HG03439 (cell line): ENCODE results near the gene A2ML1.
"Not testable (repeated sequence)": the region's sequence is repeated elsewhere in the genome, so short reads cannot be mapped to it uniquely, and the experiment has no call there.

Experiments used
- ATAC-seq: cut with Tn5 transposase; IDR thresholded peaks from one replicate; pipeline ENCODE4 v1.9.1; 2021; ENCODE audit warnings: mild to moderate bottlenecking, moderate library complexity; ENCODE audit not compliant: unreplicated experiment

The A2ML1 gene

DNA sequence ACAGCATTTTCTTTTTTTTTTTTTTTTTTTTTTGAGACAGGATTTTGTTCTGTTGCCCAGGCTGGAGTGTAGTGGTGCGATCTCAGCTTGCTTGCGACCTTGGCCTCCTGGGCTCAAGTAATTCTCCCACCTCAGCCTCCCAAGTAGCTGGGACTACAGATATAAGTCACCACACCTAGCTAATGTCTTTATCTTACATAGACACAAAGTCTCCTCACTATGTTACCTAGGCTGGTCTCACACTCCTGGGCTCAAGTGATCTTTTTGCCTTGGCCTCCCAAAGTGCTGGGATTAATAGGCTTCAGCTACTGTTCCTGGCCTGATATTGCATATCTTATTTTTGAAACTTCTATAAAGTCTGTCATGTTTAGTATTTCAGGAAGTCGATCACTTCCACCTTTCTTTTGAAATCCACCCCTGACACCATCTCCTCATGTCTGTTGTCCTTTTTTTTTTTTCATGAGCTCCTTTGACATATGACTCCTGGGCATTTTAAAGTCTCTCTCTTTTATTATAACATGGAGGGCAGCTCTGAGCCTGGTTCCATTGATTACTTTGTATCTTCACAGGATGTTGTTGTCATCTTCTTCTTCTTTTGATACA lies 5.9 kb upstream of the A2ML1 start:
- ATAC-seq = no peak

DNA sequence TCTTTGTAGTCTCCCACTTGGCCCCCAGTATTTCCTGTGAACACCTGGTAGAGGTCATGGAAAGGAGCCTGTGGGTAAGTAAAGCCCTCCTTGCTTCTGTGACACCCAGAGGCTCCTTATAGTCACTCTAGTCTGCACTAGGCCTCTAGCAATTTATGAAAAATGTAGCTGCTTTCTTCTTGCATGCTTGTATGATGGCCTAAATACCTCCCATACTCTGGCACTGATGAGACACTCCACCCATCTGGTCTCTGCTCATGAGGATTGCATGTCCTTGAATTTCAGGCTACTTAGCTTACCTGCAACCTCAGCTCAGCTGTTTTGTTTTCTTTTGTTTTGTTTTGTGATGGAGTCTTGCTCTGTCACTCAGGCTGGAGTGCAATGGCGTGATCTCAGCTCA lies 4.6 kb upstream of the A2ML1 start:
- no peak for ATAC-seq

DNA sequence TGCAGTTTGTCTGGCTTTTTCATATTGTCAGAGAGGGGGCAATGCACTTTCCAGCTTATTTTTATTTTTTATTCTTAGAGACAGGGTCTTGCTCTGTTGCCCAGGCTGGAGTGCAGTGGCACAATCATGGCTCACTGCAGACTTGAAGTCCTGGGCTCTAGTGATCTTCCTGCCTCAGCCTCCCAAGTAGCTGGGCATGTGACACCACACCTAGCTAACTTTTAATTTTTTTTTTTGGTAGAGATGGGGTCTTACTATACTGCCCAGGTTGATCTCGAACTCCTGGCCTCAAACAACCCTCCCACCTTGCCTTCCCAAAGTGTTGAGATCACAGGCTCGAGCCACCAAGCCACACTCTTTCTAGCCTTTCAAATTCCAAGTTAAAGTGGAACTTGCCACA lies 3.9 kb upstream of the A2ML1 start:
- no peak for ATAC-seq

DNA sequence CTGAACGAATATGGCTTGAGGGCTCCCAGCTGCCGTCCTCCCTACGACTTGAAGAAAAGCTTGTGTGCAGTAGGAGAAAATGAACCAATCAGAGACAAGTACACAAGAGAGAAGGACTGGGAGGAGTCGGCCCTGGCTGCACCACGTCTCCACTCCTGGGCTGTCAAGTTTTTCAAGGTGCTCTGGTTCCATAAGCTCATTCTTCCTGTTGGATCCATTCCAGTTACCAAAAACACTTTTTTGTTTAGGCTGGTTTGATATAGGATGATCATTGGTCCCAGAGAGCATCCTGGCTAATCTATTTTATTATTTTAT lies 2.8 kb upstream of the A2ML1 start:
- no peak for ATAC-seq

DNA sequence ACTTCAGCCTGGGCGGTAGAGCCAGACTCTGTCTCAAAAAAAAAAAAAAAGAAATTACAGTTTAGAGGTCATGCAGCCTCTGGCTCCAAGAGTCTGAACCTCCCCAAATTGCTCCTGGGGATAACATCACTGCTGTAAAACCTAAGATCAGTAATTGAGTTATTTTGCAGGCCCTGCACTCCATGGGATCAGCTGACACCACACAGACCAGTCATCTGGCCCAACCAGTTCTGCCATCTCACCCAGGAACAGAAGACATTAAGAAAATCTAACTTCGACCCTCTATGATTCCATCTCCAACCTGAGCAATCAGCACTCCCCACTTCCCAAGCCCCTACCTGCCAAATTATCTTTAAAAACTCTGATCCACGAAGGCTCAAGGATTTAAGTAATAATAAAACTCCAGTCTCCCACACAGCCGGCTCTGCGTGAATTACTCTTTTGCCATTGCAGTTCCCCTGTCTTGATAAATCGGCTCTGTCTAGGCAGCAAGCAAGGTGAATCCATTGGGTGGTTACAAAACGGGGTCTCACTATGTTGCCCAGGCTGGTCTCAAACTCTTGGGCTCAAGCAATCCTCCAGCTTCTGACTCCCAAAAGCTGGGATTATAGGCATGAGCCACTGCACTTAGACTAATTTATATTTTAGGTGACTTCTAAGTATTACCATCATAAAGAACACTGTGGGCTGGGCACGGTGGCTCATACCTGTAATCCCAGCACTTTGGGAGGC lies 1.6 kb upstream of the A2ML1 start:
- not testable (repeated sequence) for ATAC-seq

DNA sequence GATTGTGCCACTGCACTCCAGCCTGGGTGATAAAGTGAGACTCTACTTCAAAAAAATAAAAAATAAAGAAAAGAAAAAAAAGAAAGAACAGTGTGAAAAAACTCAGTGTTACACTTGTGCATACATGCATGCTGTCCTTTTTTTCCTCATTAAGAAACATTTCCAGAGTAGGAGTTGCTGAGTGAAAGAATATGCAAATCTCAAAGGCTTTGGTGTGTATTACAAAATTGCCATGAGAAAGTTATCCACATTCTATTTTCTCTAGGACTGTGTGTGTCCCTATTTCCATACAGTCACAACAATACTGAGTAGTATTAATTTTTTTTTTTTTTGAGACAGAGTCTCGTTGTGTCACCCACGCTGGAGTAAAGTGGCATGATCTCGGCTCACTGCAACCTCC lies 830 bp upstream of the A2ML1 start:
- ATAC-seq = no peak

DNA sequence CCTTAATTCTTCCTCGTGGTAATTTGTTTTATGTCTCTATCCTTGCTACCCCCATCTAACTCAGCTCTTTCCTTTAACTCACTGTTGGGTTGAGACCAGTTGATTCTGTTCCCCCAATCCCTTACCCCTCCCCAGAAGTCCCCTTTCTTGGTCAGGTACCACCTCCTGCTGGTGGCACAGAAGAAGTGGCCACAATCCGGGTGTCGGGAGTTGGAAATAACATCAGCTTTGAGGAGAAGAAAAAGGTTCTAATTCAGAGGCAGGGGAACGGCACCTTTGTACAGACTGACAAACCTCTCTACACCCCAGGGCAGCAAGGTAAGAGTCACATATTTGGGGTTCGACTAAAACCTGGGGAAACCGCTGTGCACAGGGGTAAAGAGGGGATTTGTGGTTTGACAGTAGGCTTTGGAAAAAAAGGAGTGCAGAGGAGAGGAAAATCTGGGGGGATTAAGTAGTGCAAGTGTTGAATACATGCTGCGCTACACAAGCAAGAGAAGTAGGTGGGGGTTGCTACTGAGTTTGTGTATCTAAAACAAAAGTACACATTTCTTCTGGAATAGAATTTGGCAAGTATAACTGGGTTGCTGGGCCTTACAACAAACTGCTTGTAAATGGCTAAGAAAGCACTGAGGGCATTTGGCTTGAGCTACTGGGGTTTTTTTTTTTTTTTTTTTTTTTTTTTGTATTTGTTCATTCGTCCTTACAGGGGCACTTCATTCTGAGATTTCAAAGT lies 1.3 kb downstream of the A2ML1 start:
- ATAC-seq = no peak

DNA sequence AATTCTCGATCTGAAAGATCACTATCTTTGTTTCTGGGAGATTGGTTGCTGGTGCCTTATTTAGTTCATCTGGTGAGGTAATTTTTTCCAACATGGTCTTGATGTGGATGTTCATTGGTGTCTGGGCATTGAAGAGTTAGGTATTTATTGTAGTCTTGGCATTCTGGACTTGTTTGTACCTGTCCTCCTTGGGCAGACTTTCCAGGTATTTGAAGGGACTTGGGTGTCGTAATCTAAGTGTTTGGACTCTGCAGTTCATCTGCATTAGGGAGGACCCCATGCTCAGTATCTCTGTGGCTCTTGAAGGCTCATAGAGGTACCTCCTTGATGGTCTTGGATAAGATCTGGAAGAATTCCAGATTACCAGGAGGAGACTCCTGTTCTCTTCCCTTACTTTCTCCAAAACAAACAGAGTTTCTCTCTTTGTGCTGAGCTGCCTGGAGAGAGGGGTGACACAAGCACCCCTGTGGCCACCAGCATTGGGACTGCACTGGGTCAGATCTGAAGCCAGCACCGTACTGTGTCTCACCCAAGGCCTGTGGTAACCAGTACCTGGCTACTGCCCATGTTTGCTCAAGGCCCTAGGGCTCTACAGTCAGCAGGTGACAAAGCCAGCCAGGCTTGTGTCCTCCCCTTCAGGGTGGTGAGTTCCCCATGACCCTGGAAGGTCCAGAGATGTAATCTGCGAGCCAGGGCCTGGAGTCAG lies 5.3 kb downstream of the A2ML1 start:
- no peak for ATAC-seq

DNA sequence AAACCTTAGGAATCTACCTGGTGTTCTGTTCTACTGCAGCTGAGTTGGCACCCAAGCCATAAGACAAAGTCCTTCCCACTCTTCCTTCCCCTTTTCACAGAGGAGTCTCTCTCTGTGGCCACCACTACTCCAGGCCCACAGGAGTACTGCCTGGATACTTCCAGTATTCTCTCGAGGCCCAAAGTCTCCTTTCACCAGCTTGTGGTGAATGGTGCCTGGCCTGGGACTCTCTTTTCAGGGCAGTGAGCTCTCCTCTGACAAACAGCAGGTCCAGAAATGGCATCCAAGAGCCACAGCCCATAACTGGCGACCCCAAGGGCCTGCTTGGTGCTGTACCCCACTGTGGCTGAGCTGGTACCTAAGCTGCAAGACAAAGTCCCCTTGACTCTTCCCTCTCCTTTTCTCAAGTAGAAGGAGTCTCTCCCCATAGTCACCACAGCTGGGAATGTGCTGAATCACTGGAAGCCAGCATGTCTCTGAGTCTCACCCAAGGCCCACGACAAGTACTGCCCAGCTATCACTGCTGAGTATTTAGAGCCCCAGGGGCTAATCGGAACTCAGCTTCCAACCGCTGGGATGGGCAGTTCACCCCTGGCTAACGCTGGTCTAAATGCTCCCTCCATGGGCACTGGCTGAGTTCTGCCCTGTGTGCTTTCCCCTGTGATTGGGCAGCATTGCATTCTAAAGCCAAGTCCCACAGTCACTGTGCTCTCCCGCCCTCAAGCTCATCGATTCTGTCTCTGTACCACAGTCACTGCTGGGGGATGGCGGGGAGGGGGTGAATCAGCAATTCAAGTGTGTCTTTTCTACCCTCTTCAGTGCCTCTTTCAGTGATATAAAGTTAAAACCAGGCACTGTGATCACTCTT lies 6.1 kb downstream of the A2ML1 start:
- no peak for ATAC-seq

DNA sequence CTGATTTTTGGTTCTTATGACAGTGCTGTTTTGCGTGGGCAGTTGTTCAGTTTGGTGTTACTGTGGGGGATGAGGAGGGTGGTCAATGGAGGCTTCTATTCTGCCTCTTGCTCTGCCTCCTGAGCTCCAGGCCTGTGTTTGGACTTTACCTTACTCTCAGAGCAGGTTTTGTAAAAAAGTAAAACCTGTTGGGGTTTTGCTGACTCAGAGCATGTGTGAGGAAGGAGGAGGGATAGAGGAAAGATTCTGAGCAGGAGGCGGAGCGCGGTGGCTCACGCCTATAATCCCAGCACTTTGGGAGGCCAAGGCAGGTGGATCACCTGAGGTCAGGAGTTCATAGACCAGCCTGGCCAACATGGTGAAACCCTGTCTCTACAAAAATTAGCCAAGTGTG lies 6.7 kb downstream of the A2ML1 start:
- no peak for ATAC-seq

DNA sequence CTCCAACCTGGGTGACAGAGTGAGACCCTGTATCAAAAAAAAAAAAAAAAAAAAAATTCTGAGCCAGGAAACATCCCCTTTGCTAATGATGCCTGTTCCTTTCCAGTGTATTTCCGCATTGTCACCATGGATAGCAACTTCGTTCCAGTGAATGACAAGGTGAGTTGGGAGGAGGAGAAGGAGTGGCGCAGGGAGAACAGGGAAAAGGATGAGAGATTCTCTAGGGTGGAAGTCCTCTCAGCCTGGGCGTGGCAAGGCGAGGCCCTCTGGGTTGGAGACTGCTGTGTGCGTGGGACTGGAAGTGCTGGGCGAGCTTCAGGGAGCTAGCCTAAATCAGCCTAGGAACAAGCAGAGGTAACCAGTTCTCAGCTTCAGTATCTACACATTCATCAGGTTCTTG lies 7.2 kb downstream of the A2ML1 start:
- no peak for ATAC-seq

DNA sequence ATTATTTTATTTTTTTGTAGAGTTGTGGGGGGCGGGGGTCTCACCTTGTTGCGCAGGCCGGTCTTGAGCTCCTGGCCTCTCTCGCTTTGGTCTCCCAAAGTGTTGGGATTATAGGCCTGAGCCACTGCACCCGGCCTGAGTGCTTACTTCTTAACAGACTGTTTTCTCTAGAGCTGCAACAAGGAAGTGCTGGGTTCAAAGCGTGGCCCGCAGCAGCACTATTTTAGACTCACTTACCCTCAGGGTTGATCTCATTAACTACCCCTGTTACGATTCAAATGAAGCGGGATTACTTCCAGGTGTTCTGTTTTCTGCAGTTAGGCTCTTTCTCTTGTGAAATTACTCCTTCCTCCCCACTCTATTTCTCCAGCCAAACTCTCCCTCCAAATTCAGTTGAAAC lies 8.7 kb downstream of the A2ML1 start:
- ATAC-seq = no peak

DNA sequence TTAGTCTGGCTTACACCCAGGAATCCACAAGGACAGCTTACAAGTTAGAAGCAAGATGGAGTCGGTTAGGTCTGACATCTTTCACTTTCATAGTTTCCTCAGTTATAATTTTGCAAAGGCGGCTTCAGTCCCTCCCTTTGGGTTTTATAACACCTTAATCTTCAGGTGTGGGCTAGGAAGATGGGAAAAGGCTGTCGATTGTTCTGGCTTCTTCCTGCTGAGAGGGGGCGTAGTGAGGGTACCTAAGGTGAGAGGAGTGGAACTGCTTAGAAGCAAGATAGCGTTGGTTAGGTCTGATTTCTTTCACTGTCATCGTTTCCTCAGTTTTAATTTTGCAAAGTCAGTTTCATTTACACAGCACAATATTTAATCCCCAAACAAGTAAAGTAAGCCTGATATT lies 10.1 kb downstream of the A2ML1 start:
- no peak for ATAC-seq

DNA sequence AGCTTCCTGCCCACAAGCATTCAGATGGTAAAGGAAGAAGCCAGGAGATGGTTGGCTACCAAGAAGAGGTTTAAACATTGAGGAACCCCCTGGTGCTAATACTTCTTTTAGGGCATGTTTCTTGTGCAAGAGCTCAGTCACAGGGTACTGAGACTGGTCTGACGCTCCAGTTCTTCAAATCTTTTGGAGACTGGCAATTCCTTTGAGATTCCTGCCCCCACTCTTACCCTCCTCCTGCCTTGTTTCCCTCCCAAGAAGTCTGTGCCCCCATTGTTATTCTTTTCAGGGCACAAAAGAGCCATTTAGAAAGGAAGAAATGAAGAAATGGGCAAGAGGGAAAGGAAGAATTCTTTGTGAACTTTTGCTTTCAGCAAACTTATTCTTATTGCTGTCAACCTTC lies 11.8 kb downstream of the A2ML1 start:
- ATAC-seq = no peak

DNA sequence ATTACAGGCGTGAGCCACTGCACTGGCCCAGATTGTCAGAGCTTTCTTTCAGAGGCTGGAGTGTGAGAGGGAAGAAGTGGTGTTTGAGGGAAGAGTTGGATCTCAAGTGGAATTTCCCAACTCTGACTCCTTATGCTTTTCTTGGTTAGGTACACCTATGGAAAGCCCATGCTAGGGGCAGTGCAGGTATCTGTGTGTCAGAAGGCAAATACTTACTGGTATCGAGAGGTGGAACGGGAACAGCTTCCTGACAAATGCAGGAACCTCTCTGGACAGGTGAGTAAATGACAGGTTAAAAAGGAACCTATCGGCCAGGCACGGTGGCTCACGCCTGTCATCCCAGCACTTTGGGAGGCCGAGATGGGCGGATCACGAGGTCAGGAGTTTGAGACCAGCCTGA lies 14.9 kb downstream of the A2ML1 start:
- ATAC-seq = no peak

DNA sequence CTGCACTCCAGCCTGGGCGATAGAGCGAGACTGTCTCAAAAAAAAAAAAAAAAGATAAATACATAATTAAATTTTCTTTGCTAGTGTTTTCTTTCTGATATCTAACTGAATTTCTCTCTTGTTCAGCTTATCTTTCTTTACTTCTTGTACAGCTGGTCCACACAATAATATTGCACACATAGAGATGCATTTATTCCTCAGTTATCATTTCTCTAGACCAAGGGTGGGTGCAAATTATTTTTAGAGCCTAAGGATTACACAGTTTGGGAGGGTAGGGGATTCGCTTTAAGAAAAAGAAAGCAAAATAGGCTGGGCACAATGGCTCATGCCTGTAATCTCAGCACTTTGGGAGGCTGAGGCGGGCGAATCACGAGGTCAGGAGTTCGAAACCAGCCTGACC lies 17.9 kb downstream of the A2ML1 start:
- ATAC-seq = no peak

DNA sequence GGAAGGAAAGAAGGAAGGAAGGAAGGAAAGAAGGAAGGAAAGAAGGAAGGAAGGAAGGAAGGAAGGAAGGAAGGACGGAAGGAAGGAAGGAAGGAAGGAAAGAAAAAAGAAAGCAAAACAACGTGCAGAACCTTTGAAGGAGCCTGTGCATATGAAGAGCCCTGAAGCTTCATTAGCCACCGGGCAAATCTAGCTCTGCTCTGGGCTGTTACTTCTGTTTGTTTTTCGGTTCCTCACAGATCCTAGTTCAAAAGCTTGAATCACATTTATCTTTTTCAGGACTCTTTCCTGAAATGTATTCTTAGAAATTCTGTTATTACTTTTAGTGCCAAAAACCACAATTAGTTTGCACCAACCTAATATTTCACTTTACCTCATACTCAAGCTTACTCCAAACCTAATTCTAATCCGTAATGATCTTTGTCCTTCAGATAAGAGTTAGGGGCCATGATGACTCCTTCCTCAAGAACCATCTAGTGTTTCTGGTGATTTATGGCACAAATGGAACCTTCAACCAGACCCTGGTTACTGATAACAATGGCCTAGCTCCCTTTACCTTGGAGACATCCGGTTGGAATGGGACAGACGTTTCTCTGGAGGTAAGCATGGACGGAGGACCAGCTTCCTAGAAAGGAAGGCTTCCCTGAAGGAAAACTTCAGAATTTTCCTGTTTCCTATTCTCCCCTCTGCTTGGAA lies 18.7 kb downstream of the A2ML1 start:
- no peak for ATAC-seq

DNA sequence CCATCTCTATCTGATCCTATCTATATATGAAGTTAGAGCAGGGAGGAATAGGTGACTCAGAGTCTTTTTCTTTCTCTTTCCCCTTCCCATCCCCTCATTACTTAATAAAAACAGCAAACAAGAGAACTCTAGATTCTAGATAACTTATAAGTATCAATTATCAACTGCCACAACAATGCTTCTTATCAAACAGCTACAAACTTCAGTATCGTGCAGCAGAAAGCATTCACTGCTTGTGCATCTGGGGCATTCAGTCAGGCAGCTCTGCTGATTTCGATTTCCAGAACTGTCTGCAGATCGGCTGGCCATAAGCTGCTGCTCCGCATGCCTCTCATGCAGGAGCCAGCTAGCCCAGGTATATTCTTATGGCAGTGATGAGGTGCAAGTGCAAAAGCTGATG lies 19.4 kb downstream of the A2ML1 start:
- ATAC-seq = no peak

DNA sequence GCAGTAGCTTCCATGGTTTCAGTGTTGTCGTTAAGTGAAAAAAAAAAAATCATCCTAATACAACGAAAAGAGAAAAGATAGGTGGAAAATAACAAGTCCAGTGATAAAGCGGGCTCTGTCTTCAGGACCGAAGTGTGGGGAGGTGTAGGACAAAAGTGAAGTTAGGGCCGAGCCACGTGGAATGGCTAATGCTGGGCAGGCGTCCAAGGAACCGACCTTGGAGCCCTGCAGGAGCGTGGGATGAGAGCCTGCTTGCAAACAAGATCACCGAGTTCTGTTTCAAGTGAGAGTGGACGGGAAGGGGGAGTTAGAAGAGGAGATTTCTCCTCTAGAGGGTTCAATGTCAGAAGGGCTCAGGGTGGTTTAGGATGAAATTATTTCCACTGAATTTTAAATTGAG lies 22.2 kb downstream of the A2ML1 start:
- no peak for ATAC-seq

DNA sequence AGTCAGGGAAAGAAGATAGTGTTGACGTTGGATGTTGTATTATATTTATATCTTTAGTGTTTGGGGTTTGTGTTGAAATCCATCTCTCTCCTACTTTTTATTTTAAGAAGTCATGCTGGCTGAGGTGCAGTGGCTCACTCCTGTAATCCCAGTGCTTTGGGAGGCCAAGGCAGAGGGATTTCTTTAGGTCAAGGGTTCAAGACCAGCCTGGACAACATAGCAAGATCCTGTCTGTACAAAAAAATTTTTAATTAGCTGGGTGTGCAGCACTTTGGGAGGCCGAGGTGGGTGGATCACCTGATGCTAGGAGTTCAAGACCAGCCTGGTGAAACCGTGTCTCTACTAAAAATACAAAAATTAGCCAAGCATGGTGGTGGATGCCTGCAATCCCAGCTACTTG lies 23.9 kb downstream of the A2ML1 start:
- ATAC-seq = no peak
